Upper lobe of left lung (tissue), 6 donors: Measurements from ENCODE around the gene RND2. TPM values are rescaled to one million over a fixed set of nuclear protein-coding genes. Genes with fewer than 3 reads are reported as not detected.
"Not testable (repeated sequence)": the region's sequence is repeated elsewhere in the genome, so short reads cannot be mapped to it uniquely, and the experiment has no call there.

Experiments
- ATAC-seq, 2 donors: fragments of 200-7000 bp; cut with Tn5 transposase; one replicate each; pipeline ENCODE4 v1.9.1; 2022; ENCODE audit warnings: mild to moderate bottlenecking in 2 of 2, moderate library complexity in 2 of 2; ENCODE audit not compliant: low FRiP score in 2 of 2
- DNase-seq, 2 donors: peaks; one replicate each; pipeline ENCODE4 v3.0.0-alpha.2; 2019 to 2020
- H3K27ac ChIP-seq, 4 donors: fragments of 200-600 bp; sonication (generic); one replicate each; pipeline ENCODE4 v1.5.1; 2016 to 2019
- H3K27me3 ChIP-seq, 4 donors: fragments of 200-600 bp; sonication (generic); one replicate each; pipeline ENCODE4 v1.5.1; 2017 to 2019
- H3K36me3 ChIP-seq, 4 donors: fragments of 200-600 bp; sonication (generic); one replicate each; pipeline ENCODE4 v1.5.1; 2016 to 2019
- H3K4me1 ChIP-seq, 4 donors: fragments of 200-600 bp; sonication (generic); one replicate each; pipeline ENCODE4 v1.5.1; 2018 to 2019
- H3K4me3 ChIP-seq, 4 donors: fragments of 200-600 bp; sonication (generic); one replicate each; pipeline ENCODE4 v1.5.1; 2017 to 2019; ENCODE audit warnings: mild to moderate bottlenecking in 2 of 4, moderate library complexity in 1 of 4
- H3K9me3 ChIP-seq, 4 donors: fragments of 200-600 bp; sonication (generic); one replicate each; pipeline ENCODE4 v1.5.1; 2018 to 2019
- CTCF ChIP-seq, 6 experiments: fragments of 450-650 bp in 4 of 6; fragments of 200-600 bp in 2 of 6; sonication (generic) in 2 of 6; IDR thresholded peaks; one replicate each; pipeline ENCODE4 v1.5.1; 2016 to 2019; ENCODE audit warnings: antibody characterized with exemption in 6 of 6
- EP300 ChIP-seq, 4 donors: sonication (generic); formaldehyde crosslinking; IDR thresholded peaks; one replicate each; pipeline ENCODE4 v1.5.1; 2017; ENCODE audit warnings: antibody characterized with exemption in 4 of 4, control low read depth in 2 of 4
- POLR2A ChIP-seq, 4 donors: fragments of 450-650 bp; IDR thresholded peaks; one replicate each; pipeline ENCODE4 v1.5.1; 2016 to 2017; ENCODE audit warnings: antibody characterized with exemption in 4 of 4, mild to moderate bottlenecking in 2 of 4
- POLR2AphosphoS5 ChIP-seq, 2 donors: sonication (generic); formaldehyde crosslinking; IDR thresholded peaks; one replicate each; pipeline ENCODE4 v1.5.1; 2017; ENCODE audit warnings: antibody characterized with exemption in 2 of 2
- WGBS, 2 donors: methylation state at CpG; one replicate each; pipeline ENCODE4 v1.1.5; 2017 to 2018; 5-methylcytosine and 5-hydroxymethylcytosine counted together
- total RNA-seq, 6 donors: library from RNA; depleted of rRNA in 4 of 6; stranded (reverse); fragments of >200 nt in 4 of 6; gene quantifications; one replicate each; pipeline versions ENCODE4 v1.1.0 to v1.2.1, GENCODE V29; 2016 to 2021
- donor health status: DM: no; HTN: no; CAD: no; lungs with moderate emphysema.
- donor health status: DM: no; HTN: yes; CAD: no; lungs with severe emphysema.

RND2 gene
- total RNA-seq, 6 donors from 2014 or later, result 0.15 to 2.0 (median 0.47) TPM; not detected in 2

DNA sequence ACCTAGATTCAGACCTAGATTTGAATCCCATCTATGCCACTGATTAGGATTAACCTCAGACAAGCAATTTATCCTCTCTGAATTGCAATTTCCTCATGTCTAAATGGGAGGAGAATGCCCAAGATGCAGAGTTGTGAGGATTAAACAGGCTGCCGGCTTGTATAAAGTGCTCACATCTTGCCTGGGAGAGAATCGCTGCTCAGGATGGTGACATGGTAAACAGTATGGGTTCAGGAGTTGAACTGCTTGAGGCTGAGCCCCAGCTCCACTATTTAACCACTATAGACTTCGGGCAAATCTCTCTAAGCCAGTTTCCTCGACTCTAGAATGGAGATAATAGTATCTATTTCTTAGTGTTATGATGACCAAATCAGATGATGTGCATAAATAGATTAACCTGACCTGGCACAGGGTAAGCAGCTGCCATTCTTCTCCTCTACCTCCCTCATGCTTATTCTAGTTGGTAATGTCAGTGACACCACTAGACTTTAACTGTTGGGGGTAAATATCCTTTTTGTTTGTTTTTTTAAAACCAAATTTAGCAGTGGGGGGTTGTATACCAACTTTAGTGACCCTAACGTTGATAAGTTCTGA, 27.5 kb upstream of the RND2 start:
- WGBS, 2 donors, result 15 to 31% methylated on average over 5 of the region's 5 CpGs
- Histone ChIP-seq H3K27me3 (no peaks in the 10 kb centered on the region), H3K4me1 (peaks cover 24 to 41% (median 31%) of the 10 kb centered on the region in 4 donors), H3K4me3 (peak overlapping the region in 3 of 4 donors; percentile 57 to 92 (median 84)), H3K36me3 (peaks cover 16 to 49% (median 38%) of the 10 kb centered on the region in 4 donors), H3K27ac (peak overlapping the region; percentile 78 to 96 (median 94)), H3K9me3 (no peaks in the 10 kb centered on the region)
- DNase-seq (no peak), ATAC-seq (no peak)
- no peak for TF ChIP-seq CTCF (IDR thresholded peaks at IDR 0.05)
- no peak for TF ChIP-seq POLR2AphosphoS5 (IDR thresholded peaks at IDR 0.05)
- TF ChIP-seq EP300 (IDR thresholded peaks at IDR 0.05), result no peak
- no peak for TF ChIP-seq POLR2A (IDR thresholded peaks at IDR 0.05)

DNA sequence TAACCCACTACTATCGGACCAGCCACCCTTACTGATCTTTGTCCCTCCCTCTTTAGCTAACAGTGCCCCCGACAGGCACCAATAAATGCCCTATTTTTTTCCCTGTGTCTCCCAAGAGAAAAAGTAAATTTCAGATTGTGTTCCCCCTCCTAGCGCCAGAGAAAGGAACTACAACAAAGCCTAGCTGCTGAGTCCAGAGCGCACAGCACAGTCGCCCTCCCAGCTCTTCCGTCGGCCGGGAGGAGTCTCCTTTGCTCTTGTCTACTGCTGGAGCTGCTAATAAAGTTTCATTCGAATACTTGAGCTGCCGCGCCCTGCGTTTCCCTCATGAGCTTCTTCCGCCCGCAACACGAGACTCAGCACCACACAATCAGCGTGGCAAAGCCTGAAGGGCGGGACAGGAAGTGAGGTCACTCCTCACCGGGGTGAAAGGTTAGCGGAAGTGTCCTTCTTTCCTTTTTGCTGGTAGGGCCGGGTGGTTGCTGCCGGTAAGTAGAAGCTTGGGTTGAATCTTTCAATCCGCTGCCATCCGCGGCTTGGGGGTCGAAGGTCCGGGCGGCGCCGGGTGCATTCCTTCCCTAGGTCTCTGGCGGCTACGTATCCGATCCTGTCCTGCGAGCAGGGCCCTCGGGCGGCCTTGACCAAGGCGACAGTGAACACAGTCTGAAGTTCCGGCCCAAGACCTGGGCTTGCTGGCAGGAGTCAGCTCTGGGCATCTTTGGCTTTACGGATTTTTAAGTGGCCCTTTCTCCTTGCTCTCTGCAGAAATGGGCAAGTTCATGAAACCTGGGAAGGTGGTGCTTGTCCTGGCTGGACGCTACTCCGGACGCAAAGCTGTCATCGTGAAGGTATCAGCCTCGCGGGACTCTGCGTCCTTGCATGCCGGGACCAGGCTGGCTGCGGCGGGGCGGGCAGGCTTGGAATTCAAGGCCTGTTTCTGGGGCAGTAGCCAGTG, 26.8 kb upstream of the RND2 start, which contains the start of gene RPL27:
Gene RPL27 (plus strand): TSS at position 436 of the 955 bp plus-strand sequence. CDS start 332 bp downstream, at position 768.
- no peaks in the 10 kb centered on the region for H3K9me3 ChIP-seq
- H3K4me3 ChIP-seq, result peak within 1 kb of the TSS; percentile 57 to 92 (median 74)
- H3K27me3 ChIP-seq, result no peaks in the 10 kb centered on the region
- WGBS, 2 donors, result 0% methylated on average over 22 to 48 of the region's 49 CpGs
- DNase-seq (peak; percentile 91 to 99), ATAC-seq (peak; percentile 98)
- H3K27ac ChIP-seq, result peak within 1 kb of the TSS; percentile 92 to 96 (median 94)
- TF ChIP-seq POLR2AphosphoS5 (IDR thresholded peaks at IDR 0.05), result peak; percentile 93 to 98
- peak in 2 of 4 donors; percentile 7 to 79 for TF ChIP-seq EP300 (IDR thresholded peaks at IDR 0.05)
- TF ChIP-seq POLR2A (IDR thresholded peaks at IDR 0.05), result peak; percentile 67 to 90 (median 80)
- peak; percentile 93 to 95 (median 95) for TF ChIP-seq CTCF (IDR thresholded peaks at IDR 0.05)
- H3K36me3 ChIP-seq, result peaks cover 21 to 49% (median 38%) of the 10 kb centered on the region in 4 donors
- peaks cover 24 to 41% (median 31%) of the 10 kb centered on the region in 4 donors for H3K4me1 ChIP-seq

DNA sequence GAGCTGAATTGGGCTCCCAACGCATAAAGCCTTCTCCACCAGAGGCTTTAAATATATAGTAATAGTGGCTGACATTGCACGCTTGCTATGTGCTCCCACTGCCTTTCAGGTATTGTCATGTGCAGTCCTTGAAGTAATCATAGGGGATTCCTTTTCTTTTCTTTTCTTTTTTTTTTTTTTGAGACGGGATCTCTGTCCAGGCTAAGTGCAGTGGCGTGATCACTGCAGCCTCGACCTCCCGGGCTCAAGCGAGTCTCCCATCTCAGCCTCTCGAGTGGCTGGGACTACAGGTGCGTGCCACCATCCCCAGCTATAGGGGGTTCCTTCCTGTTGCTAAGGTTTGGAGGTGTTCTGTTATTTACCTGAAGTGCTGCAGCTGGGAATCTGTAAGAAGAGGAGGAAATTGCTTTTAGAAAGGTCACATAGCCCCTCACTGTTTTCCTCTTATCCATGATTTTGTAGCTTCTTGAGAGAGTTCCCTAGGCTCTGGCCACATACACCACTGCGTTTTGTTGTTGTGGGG, 26.0 kb upstream of the RND2 start:
- 15 to 24% methylated on average over 10 of the region's 10 CpGs for WGBS, 2 donors
- DNase-seq, result no peak
- Histone ChIP-seq H3K4me3 (peak overlapping the region; percentile 57 to 92 (median 74)), H3K27ac (peak overlapping the region; percentile 92 to 96 (median 94)), H3K36me3 (peaks cover 18 to 52% (median 41%) of the 10 kb centered on the region in 4 donors), H3K27me3 (no peaks in the 10 kb centered on the region), H3K9me3 (no peaks in the 10 kb centered on the region), H3K4me1 (peaks cover 24 to 41% (median 31%) of the 10 kb centered on the region in 4 donors)
- TF ChIP-seq POLR2AphosphoS5 (IDR thresholded peaks at IDR 0.05) (no peak), EP300 (IDR thresholded peaks at IDR 0.05) (no peak), POLR2A (IDR thresholded peaks at IDR 0.05) (no peak), CTCF (IDR thresholded peaks at IDR 0.05) (no peak)
- ATAC-seq, result no peak

DNA sequence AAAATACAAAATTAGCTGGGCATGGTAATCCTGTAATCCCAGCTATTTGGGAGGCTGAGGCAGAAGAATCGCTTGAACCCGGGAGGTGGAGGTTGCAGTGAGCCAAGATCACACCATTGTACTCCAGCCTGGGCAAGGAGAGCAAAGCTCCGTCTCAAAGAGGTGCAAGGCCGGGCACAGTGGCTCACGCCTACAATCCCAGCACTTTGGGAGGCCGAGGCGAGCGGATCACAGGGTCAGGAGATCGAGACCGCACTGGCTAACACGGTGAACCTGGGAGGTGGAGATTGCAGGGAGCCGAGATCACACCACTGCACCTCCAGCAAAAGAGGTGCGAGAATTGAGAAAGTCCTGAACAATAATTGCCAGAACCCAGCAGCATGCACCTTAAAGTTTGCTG, 24.1 kb upstream of the RND2 start:
- H3K9me3 ChIP-seq, H3K4me3 ChIP-seq, ATAC-seq, H3K27me3 ChIP-seq, DNase-seq: not testable (repeated sequence)
- 92 to 97% methylated on average over 10 to 13 of the region's 13 CpGs for WGBS, 2 donors
- Histone ChIP-seq H3K27ac (peak overlapping the region; percentile 1 to 94 (median 30)), H3K36me3 (peaks cover 18 to 53% (median 45%) of the 10 kb centered on the region in 4 donors), H3K4me1 (peaks cover 24 to 41% (median 31%) of the 10 kb centered on the region in 4 donors)
